Measurements from ENCODE around the gene SHISAL1. TPM values are rescaled to one million over a fixed set of nuclear protein-coding genes. Genes with fewer than 3 reads are reported as not detected.
A peak's percentile ranks its signal among the peaks of the same experiment; 100 is the strongest.

The SHISAL1 gene
- total RNA-seq, 6 experiments from 2014 or later, result 0.05 to 0.31 (median 0.17) TPM

GRCh38 chr22:44204739-44205515 is 107.8 kb downstream of the SHISAL1 start:
- H3K9me3 ChIP-seq, result no peaks in the 10 kb centered on the region
- H3K27ac ChIP-seq, result no peak overlapping the region
- DNase-seq, result peak in 1 of 3 donors; percentile 38
- H3K4me1 ChIP-seq, result no peaks in the 10 kb centered on the region
- ATAC-seq, result no peak
- H3K36me3 ChIP-seq, result no peaks in the 10 kb centered on the region
- 90% methylated on average over 5 of the region's 16 CpGs for WGBS (ENCODE audit: insufficient coverage, low coverage, low lambda C conversion rate, missing lambda C conversion rate)
- no peak for TF ChIP-seq CTCF (IDR thresholded peaks at IDR 0.05)
- no peak for TF ChIP-seq POLR2A (IDR thresholded peaks at IDR 0.05)
- no peaks in the 10 kb centered on the region for H3K27me3 ChIP-seq
- H3K4me3 ChIP-seq, result no peak overlapping the region
- intact Hi-C loops (cut with DNase I), result no loop called here

- no peak for DNase-seq
- H3K27ac ChIP-seq, result no peak overlapping the region
- no peaks in the 10 kb centered on the region for H3K4me1 ChIP-seq
- H3K36me3 ChIP-seq, result no peaks in the 10 kb centered on the region
- no peaks in the 10 kb centered on the region for H3K27me3 ChIP-seq
- TF ChIP-seq POLR2A (IDR thresholded peaks at IDR 0.05) (no peak), CTCF (IDR thresholded peaks at IDR 0.05) (no peak)
- no peak overlapping the region for H3K4me3 ChIP-seq
- intact Hi-C loops (cut with DNase I), result no loop called here
- no peaks in the 10 kb centered on the region for H3K9me3 ChIP-seq
- ATAC-seq, result no peak
- WGBS (ENCODE audit: insufficient coverage, low coverage, low lambda C conversion rate, missing lambda C conversion rate), result 49% methylated on average over 6 of the region's 6 CpGs
Measured at GRCh38 chr22:44203203-44203602, 109.5 kb downstream of the SHISAL1 start.

GRCh38 chr22:44202261-44202789 is 110.4 kb downstream of the SHISAL1 start:
- H3K36me3 ChIP-seq, result no peaks in the 10 kb centered on the region
- no peaks in the 10 kb centered on the region for H3K4me1 ChIP-seq
- no peak overlapping the region for H3K27ac ChIP-seq
- H3K9me3 ChIP-seq, result no peaks in the 10 kb centered on the region
- no peak for TF ChIP-seq CTCF (IDR thresholded peaks at IDR 0.05)
- TF ChIP-seq POLR2A (IDR thresholded peaks at IDR 0.05), result no peak
- no peaks in the 10 kb centered on the region for H3K27me3 ChIP-seq
- intact Hi-C loops (cut with DNase I), result no loop called here
- no peak for ATAC-seq
- no peak for DNase-seq
- WGBS (ENCODE audit: insufficient coverage, low coverage, low lambda C conversion rate, missing lambda C conversion rate), result 44% methylated on average over 5 of the region's 11 CpGs
- no peak overlapping the region for H3K4me3 ChIP-seq

GRCh38 chr22:44201665-44202064 is 111.1 kb downstream of the SHISAL1 start:
- Histone ChIP-seq H3K4me3 (no peak overlapping the region), H3K4me1 (no peaks in the 10 kb centered on the region), H3K27me3 (no peaks in the 10 kb centered on the region), H3K36me3 (no peaks in the 10 kb centered on the region), H3K9me3 (no peaks in the 10 kb centered on the region), H3K27ac (no peak overlapping the region)
- ATAC-seq, result no peak
- TF ChIP-seq POLR2A (IDR thresholded peaks at IDR 0.05) (no peak), CTCF (IDR thresholded peaks at IDR 0.05) (no peak)
- 37% methylated on average over 2 of the region's 12 CpGs for WGBS (ENCODE audit: insufficient coverage, low coverage, low lambda C conversion rate, missing lambda C conversion rate)
- intact Hi-C loops (cut with DNase I), result no loop called here
- no peak for DNase-seq
